Ectodermal cell (in vitro differentiated cells): ENCODE measurements around the gene CDH13.

ENCODE experiments used
- H3K27ac ChIP-seq: 2 replicates; pipeline ENCODE4 v1.7.0; 2013; ENCODE audit warnings: mild to moderate bottlenecking, low read depth, low read length; ENCODE audit not compliant: insufficient read depth, poor library complexity, severe bottlenecking
- H3K27me3 ChIP-seq: 2 replicates; pipeline ENCODE4 v1.7.0; 2013; ENCODE audit warnings: mild to moderate bottlenecking, low read length; ENCODE audit not compliant: insufficient read depth, control insufficient read depth, poor library complexity, severe bottlenecking
- H3K36me3 ChIP-seq: one replicate; pipeline ENCODE4 v1.7.0; 2013; ENCODE audit warnings: low read length; ENCODE audit not compliant: control insufficient read depth, insufficient read depth
- H3K4me1 ChIP-seq: one replicate; pipeline ENCODE4 v1.7.0; 2013; ENCODE audit warnings: low read length; ENCODE audit not compliant: control insufficient read depth, insufficient read depth
- H3K4me3 ChIP-seq: 2 replicates; pipeline ENCODE4 v1.7.0; 2013; ENCODE audit warnings: low read depth, low read length, control low read depth; ENCODE audit not compliant: insufficient read depth
- H3K9me3 ChIP-seq: 2 replicates; pipeline ENCODE4 v1.7.0; 2013; ENCODE audit warnings: mild to moderate bottlenecking, low read length, moderate library complexity; ENCODE audit not compliant: control insufficient read depth
- WGBS, 2 experiments: methylation state at CpG; one replicate each; pipeline ENCODE4 v1.1.7; 2013; ENCODE audit warnings: missing lambda C conversion rate in 2 of 2; 5-methylcytosine and 5-hydroxymethylcytosine counted together

The CDH13 gene

DNA sequence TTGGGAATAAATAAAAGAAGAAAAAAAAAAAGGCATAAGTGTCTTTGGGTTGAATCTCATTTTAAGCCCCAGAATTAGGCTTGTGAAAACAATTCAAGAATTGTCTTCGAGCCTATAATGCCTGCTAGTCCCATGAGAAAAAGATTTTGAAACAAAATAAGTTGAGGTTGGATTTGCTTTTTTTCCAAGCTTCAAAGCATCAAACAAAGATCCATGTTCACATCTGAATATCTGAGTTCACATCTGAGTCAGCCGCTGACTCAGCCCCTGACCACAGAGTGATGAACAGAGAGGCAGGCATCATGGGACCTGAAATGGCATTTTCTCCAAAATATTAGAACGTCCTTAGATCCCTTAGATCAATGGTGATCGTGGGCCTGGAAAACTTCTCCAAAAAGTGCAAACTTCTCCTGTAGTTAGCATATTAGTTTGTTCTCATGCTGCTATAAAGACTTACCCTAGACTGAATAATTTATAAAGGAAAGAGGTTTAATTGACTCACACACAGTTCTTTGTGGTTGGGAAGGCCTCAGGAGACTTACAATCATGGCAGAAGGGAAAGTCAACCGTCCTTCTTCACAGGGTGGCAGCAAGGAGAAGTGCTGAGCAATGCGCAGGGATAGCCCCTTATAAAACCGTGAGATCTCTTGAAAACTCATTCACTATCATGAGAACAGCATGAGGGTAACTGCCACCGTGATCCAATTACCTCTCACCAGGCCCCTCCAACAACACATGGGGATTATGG, 886.4 kb downstream of the CDH13 start:
- no peaks in the 10 kb centered on the region for H3K4me1 ChIP-seq
- H3K27ac ChIP-seq = no peak overlapping the region
- no peaks in the 10 kb centered on the region for H3K27me3 ChIP-seq
- WGBS, 2 experiments = 81 to 83% methylated on average over 8 of the region's 8 CpGs
- no peaks in the 10 kb centered on the region for H3K36me3 ChIP-seq
- no peak overlapping the region for H3K4me3 ChIP-seq
- no peaks in the 10 kb centered on the region for H3K9me3 ChIP-seq

DNA sequence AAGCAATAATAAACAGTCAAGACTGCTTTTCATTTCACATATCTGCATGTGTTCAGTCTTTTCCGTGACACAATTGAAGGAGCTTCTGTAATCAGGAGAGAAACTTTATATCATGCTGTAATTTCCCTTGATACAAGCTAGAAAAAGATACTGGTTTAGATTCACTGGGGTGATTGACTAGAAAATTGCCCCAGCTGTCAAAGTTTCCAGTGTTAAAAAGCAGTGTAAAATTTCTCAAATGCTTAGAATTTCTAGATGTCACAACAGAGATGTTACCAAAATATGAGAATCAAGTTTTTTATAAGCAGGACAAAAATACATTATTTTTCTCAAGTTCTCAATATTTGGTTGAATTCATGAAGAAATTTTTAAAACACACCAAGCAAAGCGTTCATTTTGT, 888.6 kb downstream of the CDH13 start:
- H3K9me3 ChIP-seq = no peaks in the 10 kb centered on the region
- H3K27me3 ChIP-seq = no peaks in the 10 kb centered on the region
- no peak overlapping the region for H3K4me3 ChIP-seq
- no peaks in the 10 kb centered on the region for H3K4me1 ChIP-seq
- WGBS, 2 experiments = 90 to 100% methylated on average over 1 to 2 of the region's 2 CpGs
- no peaks in the 10 kb centered on the region for H3K36me3 ChIP-seq
- no peak overlapping the region for H3K27ac ChIP-seq

DNA sequence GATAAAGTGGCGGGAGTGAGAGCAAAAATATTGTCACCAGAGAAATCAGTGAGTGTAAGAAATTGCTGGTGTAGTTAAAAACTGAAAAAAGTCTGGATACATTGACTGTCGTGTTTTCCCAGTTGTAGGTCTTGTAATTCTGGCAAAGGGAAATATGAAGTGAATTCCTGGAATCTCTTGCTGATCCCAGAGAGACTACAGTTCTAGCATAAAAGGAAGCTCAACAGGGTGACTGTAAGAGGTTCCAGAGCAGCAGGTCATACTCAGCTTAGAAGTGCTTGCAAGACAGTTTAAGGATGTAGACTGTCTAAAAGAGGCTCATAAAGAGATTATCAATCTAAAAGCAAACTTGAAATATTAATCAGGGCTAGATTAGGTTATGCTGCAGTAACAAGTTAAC, 890.2 kb downstream of the CDH13 start:
- no peaks in the 10 kb centered on the region for H3K36me3 ChIP-seq
- WGBS, 2 experiments = 93 to 94% methylated on average over 2 of the region's 2 CpGs
- H3K9me3 ChIP-seq = no peaks in the 10 kb centered on the region

DNA sequence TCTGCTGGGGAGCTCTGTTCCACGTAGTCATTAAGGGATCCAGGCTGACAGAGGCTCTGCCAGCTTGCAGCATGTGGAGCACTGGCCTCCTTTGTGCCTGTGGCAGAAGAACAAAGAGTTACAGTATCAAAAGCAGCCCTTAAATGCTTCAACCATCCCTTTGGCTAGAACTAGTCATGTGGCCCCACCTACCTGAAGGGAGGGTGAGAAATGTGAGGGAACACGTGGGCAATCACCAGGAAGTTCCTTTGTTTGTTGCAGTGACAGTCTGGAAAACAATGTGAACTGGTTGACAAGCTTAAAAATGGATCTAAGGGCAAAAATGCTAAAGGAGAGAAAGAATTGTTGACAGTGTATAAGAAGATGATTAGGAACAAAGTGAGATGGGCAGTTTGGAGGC, 890.6 kb downstream of the CDH13 start:
- no peaks in the 10 kb centered on the region for H3K36me3 ChIP-seq
- no peak overlapping the region for H3K27ac ChIP-seq
- H3K9me3 ChIP-seq = no peaks in the 10 kb centered on the region
- 63 to 69% methylated on average over 2 of the region's 2 CpGs for WGBS, 2 experiments
- no peak overlapping the region for H3K4me3 ChIP-seq
- no peaks in the 10 kb centered on the region for H3K27me3 ChIP-seq
- no peaks in the 10 kb centered on the region for H3K4me1 ChIP-seq

More for the DNA sequence above, 890.2 kb downstream of the CDH13 start:
- Histone ChIP-seq H3K27ac (no peak overlapping the region), H3K4me3 (no peak overlapping the region), H3K4me1 (no peaks in the 10 kb centered on the region), H3K27me3 (no peaks in the 10 kb centered on the region)

DNA sequence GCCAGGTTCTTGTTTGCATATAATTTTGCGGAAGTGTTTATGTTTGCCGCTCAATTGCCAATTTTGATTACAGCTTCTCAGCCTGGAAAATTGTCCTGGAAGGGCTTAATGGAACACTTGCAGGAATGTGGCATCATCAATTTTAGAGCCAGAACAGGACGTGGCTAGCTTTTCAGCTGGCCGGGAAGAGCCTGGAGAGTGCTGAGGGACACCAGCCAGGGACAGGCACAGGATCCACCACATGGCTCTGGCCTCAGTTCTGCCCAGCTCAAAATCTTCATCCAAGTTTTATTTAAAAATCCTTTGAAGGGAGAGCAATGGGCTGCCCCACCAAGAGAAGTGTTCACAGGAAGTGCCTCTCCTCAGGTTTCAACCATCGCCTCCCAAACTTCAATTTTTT, 893.8 kb downstream of the CDH13 start:
- Histone ChIP-seq H3K36me3 (no peaks in the 10 kb centered on the region), H3K9me3 (no peaks in the 10 kb centered on the region), H3K4me1 (no peaks in the 10 kb centered on the region), H3K27ac (no peak overlapping the region), H3K4me3 (no peak overlapping the region), H3K27me3 (no peaks in the 10 kb centered on the region)
- 90 to 97% methylated on average over 5 of the region's 5 CpGs for WGBS, 2 experiments

DNA sequence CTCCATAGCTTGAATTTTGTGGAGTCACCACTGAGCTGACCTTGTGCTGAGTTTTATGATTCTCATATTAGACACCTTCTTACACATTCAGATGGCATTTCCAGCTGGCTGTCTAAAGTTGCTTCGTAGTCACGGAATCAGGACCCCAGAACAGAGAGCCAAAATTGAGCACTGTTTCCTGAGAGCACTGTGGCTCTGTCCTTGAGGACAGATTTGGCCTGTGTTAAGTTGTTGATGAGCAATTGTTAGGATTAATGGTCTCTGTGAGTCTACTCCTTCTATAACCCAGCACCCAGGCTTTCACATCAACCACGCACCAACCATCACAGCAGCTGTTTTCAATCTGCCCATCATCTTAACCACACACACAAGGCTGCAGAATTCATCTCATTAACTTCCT, 903.5 kb downstream of the CDH13 start:
- WGBS, 2 experiments = 97 to 99% methylated on average over 3 of the region's 3 CpGs
- Histone ChIP-seq H3K27me3 (no peaks in the 10 kb centered on the region), H3K4me3 (no peak overlapping the region), H3K27ac (no peak overlapping the region), H3K36me3 (no peaks in the 10 kb centered on the region), H3K4me1 (no peaks in the 10 kb centered on the region), H3K9me3 (no peaks in the 10 kb centered on the region)

DNA sequence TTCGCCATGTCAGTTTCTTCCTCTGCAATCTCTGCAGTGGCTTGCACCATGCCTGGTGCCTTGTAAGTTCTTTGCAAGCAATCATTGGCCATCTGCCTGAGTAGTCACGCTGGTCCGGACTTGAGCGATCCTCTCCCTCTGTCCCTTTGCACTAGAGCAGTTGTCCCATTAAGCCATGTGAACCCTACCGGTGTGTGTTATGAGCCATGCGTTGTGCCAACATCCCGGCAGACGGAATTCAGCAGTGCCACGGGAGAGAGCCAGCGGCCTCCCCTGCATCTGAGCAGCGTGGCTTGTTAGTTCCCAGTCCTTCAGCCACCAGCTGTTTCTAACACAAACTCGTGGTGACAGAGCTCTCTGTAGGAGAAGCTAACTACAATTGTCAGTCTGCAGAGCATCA, 905.9 kb downstream of the CDH13 start:
- no peaks in the 10 kb centered on the region for H3K9me3 ChIP-seq
- H3K27me3 ChIP-seq = no peaks in the 10 kb centered on the region
- no peaks in the 10 kb centered on the region for H3K4me1 ChIP-seq
- 89 to 91% methylated on average over 12 of the region's 12 CpGs for WGBS, 2 experiments
- no peak overlapping the region for H3K27ac ChIP-seq
- no peak overlapping the region for H3K4me3 ChIP-seq
- H3K36me3 ChIP-seq = no peaks in the 10 kb centered on the region

DNA sequence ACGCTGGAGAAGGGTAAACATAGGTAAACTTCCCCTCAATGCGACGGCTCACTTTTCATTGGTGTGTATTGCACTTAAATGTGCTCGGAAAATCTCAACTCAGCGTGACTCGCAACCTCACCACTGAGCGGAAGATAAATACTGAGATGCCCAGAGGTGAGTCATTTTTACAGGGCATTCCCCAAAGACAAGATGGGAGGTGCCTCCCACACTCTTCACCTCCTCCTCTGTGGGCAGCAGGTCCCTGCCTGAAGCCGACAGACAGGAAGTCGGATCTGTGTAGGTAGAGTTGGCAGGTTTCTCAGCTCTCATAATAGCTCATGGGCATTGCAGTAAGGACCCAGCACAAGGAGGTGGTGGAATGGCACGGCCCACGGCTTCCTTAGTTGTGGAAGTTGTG, 906.4 kb downstream of the CDH13 start:
- Histone ChIP-seq H3K27ac (no peak overlapping the region), H3K9me3 (no peaks in the 10 kb centered on the region), H3K4me1 (no peaks in the 10 kb centered on the region), H3K36me3 (no peaks in the 10 kb centered on the region), H3K4me3 (no peak overlapping the region), H3K27me3 (no peaks in the 10 kb centered on the region)
- 92 to 93% methylated on average over 9 to 10 of the region's 11 CpGs for WGBS, 2 experiments

DNA sequence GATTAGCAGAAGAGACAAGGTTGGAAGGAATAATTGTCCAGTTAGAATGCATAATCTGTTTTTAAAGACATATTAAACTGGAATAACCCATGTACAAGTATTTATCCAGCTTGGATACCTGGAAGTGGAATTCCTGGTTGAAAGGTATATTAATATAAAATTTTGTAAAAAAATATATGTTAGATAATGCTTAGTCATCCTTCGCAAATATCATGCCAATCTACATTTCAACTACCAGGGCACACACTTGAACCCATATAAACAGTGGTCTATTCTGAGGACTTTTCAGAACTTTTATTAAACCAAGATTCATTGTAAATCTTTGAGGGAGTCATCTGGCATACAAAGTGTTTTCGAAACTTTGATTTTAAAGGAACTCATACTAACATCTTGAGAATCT, 911.9 kb downstream of the CDH13 start:
- Histone ChIP-seq H3K36me3 (no peaks in the 10 kb centered on the region), H3K27me3 (no peaks in the 10 kb centered on the region), H3K27ac (no peak overlapping the region), H3K4me3 (no peak overlapping the region), H3K9me3 (no peaks in the 10 kb centered on the region), H3K4me1 (no peaks in the 10 kb centered on the region)
- 92 to 100% methylated on average over 1 to 2 of the region's 2 CpGs for WGBS, 2 experiments

DNA sequence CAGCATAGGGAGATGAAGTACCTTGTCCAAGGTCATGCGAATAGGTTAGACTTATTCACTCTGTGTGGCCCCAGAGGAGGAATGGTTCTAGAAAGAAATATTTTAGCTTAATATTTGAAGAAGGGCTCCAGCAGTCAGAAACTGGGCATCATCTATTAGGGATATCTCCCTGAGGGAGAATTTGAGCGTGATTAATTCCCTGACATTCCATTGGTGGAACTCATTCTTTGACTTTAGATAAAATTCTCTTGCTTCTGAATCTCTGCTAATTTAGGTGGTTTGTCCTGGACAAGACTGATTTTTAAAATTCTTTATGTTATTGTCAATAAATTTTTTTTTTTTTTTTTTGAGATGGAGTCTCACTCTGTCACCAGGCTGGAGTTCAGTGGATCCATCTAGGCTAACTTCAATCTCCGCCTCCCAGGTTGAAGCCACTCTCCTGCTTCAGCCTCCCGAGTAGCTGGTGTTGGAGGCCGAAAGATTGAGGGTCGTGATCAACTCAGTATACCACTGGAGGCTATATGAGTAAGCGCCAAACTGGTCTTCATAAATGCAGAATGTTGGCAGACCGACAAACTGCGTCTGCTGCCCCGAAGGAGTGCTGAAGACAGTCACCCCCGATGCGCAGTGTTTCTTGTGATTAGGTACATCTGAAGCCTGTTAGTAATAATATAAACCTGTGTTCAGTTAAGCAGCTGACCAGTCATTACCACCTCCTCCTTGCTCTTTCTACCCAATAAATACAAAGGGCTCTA, 913.1 kb downstream of the CDH13 start:
- Histone ChIP-seq H3K27ac (no peak overlapping the region), H3K27me3 (no peaks in the 10 kb centered on the region), H3K4me1 (no peaks in the 10 kb centered on the region), H3K9me3 (no peaks in the 10 kb centered on the region), H3K36me3 (no peaks in the 10 kb centered on the region), H3K4me3 (no peak overlapping the region)
- 85 to 86% methylated on average over 12 of the region's 12 CpGs for WGBS, 2 experiments
